Endodermal cell (in vitro differentiated cells): Measurements from ENCODE around the gene SUMO3. TPM values are rescaled to one million over a fixed set of nuclear protein-coding genes. Genes with fewer than 3 reads are reported as not detected.

Experiments used
- DNase-seq: peaks from one replicate; pipeline ENCODE4 v3.0.0-alpha.2; 2017
- H3K27ac ChIP-seq: 2 replicates; pipeline ENCODE4 v1.5.1; 2013; ENCODE audit warnings: mild to moderate bottlenecking, low read depth, low read length, moderate library complexity
- H3K27me3 ChIP-seq: 2 replicates; pipeline ENCODE4 v1.6.1; 2013; ENCODE audit warnings: mild to moderate bottlenecking, low read length, moderate library complexity; ENCODE audit not compliant: insufficient read depth, control insufficient read depth, poor library complexity, severe bottlenecking
- H3K36me3 ChIP-seq: 2 replicates; pipeline ENCODE4 v1.7.0; 2013; ENCODE audit warnings: mild to moderate bottlenecking, low read length, moderate library complexity; ENCODE audit not compliant: control insufficient read depth, insufficient read depth
- H3K4me1 ChIP-seq: one replicate; pipeline ENCODE4 v1.7.0; 2013; ENCODE audit warnings: low read length; ENCODE audit not compliant: control insufficient read depth, insufficient read depth
- H3K4me3 ChIP-seq: 2 replicates; pipeline ENCODE4 v1.5.1; 2013; ENCODE audit warnings: mild to moderate bottlenecking, low read length, moderate library complexity
- H3K9ac ChIP-seq: 2 replicates; pipeline ENCODE4 v1.6.1; 2013; ENCODE audit warnings: mild to moderate bottlenecking, low read length, moderate library complexity; ENCODE audit not compliant: poor library complexity, severe bottlenecking; ENCODE audit errors: extremely low read depth
- H3K9me3 ChIP-seq: 2 replicates; pipeline ENCODE4 v1.6.1; 2013; ENCODE audit warnings: mild to moderate bottlenecking, low read length, moderate library complexity; ENCODE audit not compliant: control insufficient read depth
- H3K27ac Mint-ChIP-seq: 2 replicates; pipeline ENCODE4 v1.8.0; 2020; ENCODE audit warnings: mixed read lengths
- H3K27me3 Mint-ChIP-seq: 2 replicates; pipeline ENCODE4 v1.8.0; 2021; ENCODE audit warnings: mild to moderate bottlenecking, mixed read lengths; ENCODE audit not compliant: insufficient read depth
- H3K36me3 Mint-ChIP-seq: 2 replicates; pipeline ENCODE4 v1.8.0; 2020; ENCODE audit warnings: low read depth, mixed read lengths
- H3K4me1 Mint-ChIP-seq: 2 replicates; pipeline ENCODE4 v1.8.0; 2020; ENCODE audit warnings: mixed read lengths
- H3K4me3 Mint-ChIP-seq: 2 replicates; pipeline ENCODE4 v1.8.0; 2020; ENCODE audit warnings: mild to moderate bottlenecking, moderate library complexity, mixed read lengths
- H3K9me3 Mint-ChIP-seq: 2 replicates; pipeline ENCODE4 v1.8.0; 2020; ENCODE audit warnings: mild to moderate bottlenecking, mixed read lengths
- CTCF ChIP-seq: fragments of 200-600 bp; sonication (generic); conservative IDR thresholded peaks from 2 replicates; pipeline ENCODE4 v1.5.0; 2021; ENCODE audit warnings: antibody characterized with exemption, mild to moderate bottlenecking
- WGBS, 2 experiments: methylation state at CpG; one replicate each; pipeline versions ENCODE4 v1.1.5 to v1.1.7; 2013; ENCODE audit warnings: missing lambda C conversion rate in 2 of 2, mixed read lengths in 1 of 2; ENCODE audit not compliant: insufficient coverage in 1 of 2, insufficient read length in 1 of 2; 5-methylcytosine and 5-hydroxymethylcytosine counted together
- total RNA-seq, 2 donors: library from RNA; stranded (reverse); fragmentation: NEBNext Ultra II Directional in 1 of 2; extraction: Animal tissue kit (Norgen Biotek cat#: 25700) in 1 of 2; gene quantifications; 2 replicates in 1 of 2; 3 replicates in 1 of 2; pipeline ENCODE4 v1.2.1, GENCODE V29; 2021

Gene SUMO3
- total RNA-seq, 2 donors from 2014 or later, result 79.5 to 96.4 TPM

GRCh38 chr21:44767834-44768831, 49.7 kb downstream of the SUMO3 start:
- H3K4me3 Mint-ChIP-seq, result no peak overlapping the region
- Histone ChIP-seq H3K9me3 (no peaks in the 10 kb centered on the region), H3K9ac (no peak overlapping the region), H3K27ac (peak overlapping the region; percentile 70), H3K27me3 (no peaks in the 10 kb centered on the region), H3K36me3 (peaks cover 25% of the 10 kb centered on the region), H3K4me1 (no peaks in the 10 kb centered on the region), H3K4me3 (no peak overlapping the region)
- no peak overlapping the region for H3K27ac Mint-ChIP-seq
- TF ChIP-seq CTCF, result no peak
- peaks cover 11% of the 10 kb centered on the region for H3K4me1 Mint-ChIP-seq
- H3K9me3 Mint-ChIP-seq, result no peaks in the 10 kb centered on the region
- peaks cover 37% of the 10 kb centered on the region for H3K36me3 Mint-ChIP-seq
- DNase-seq, result peak; percentile 57
- H3K27me3 Mint-ChIP-seq, result no peaks in the 10 kb centered on the region
- 86 to 90% methylated on average over 21 to 30 of the region's 30 CpGs for WGBS, 2 experiments

- Mint-ChIP-seq H3K4me1 (peaks cover 11% of the 10 kb centered on the region), H3K9me3 (no peaks in the 10 kb centered on the region), H3K4me3 (no peak overlapping the region), H3K27me3 (no peaks in the 10 kb centered on the region), H3K27ac (peak overlapping the region; percentile 55), H3K36me3 (peaks cover 26% of the 10 kb centered on the region)
- Histone ChIP-seq H3K9ac (no peak overlapping the region), H3K4me3 (no peak overlapping the region), H3K4me1 (no peaks in the 10 kb centered on the region), H3K27ac (no peak overlapping the region), H3K9me3 (no peaks in the 10 kb centered on the region), H3K36me3 (peaks cover 16% of the 10 kb centered on the region), H3K27me3 (no peaks in the 10 kb centered on the region)
- no peak for DNase-seq
- TF ChIP-seq CTCF, result no peak
- WGBS, 2 experiments, result 93 to 96% methylated on average over 5 to 11 of the region's 11 CpGs
These were observed 51.0 kb downstream of the SUMO3 start for GRCh38 chr21:44766818-44767354.

GRCh38 chr21:44766014-44766817, 51.6 kb downstream of the SUMO3 start:
- H3K4me3 ChIP-seq, result no peak overlapping the region
- Mint-ChIP-seq H3K27me3 (no peaks in the 10 kb centered on the region), H3K27ac (peak overlapping the region; percentile 82), H3K4me1 (peaks cover 12% of the 10 kb centered on the region), H3K4me3 (no peak overlapping the region), H3K9me3 (no peaks in the 10 kb centered on the region), H3K36me3 (peaks cover 20% of the 10 kb centered on the region)
- no peak for DNase-seq
- no peak overlapping the region for H3K9ac ChIP-seq
- WGBS, 2 experiments, result 92 to 94% methylated on average over 14 to 24 of the region's 24 CpGs
- no peaks in the 10 kb centered on the region for H3K27me3 ChIP-seq
- H3K9me3 ChIP-seq, result no peaks in the 10 kb centered on the region
- H3K27ac ChIP-seq, result no peak overlapping the region
- no peak for TF ChIP-seq CTCF
- H3K4me1 ChIP-seq, result no peaks in the 10 kb centered on the region
- peaks cover 16% of the 10 kb centered on the region for H3K36me3 ChIP-seq
